ENCODE data around the gene C14orf119. TPM values are rescaled to one million over a fixed set of nuclear protein-coding genes. Genes with fewer than 3 reads are reported as not detected.

The C14orf119 gene
- total RNA-seq, 2 donors from 2014 or later, result 10.5 to 11.6 TPM

GRCh38 chr14:23123419-23123818, 28.1 kb downstream of the C14orf119 start:
- Mint-ChIP-seq H3K4me1 (peaks cover 35% of the 10 kb centered on the region), H3K27ac (no peak overlapping the region), H3K36me3 (ENCODE audit: low read depth) (no peaks in the 10 kb centered on the region), H3K27me3 (no peaks in the 10 kb centered on the region), H3K4me3 (peak overlapping the region; percentile 19)
- ATAC-seq (no peak), DNase-seq (no peak)
- H3K9me3 ChIP-seq (ENCODE audit: control insufficient read depth, low read length, poor library complexity, severe bottlenecking), result no peaks in the 10 kb centered on the region

DNA sequence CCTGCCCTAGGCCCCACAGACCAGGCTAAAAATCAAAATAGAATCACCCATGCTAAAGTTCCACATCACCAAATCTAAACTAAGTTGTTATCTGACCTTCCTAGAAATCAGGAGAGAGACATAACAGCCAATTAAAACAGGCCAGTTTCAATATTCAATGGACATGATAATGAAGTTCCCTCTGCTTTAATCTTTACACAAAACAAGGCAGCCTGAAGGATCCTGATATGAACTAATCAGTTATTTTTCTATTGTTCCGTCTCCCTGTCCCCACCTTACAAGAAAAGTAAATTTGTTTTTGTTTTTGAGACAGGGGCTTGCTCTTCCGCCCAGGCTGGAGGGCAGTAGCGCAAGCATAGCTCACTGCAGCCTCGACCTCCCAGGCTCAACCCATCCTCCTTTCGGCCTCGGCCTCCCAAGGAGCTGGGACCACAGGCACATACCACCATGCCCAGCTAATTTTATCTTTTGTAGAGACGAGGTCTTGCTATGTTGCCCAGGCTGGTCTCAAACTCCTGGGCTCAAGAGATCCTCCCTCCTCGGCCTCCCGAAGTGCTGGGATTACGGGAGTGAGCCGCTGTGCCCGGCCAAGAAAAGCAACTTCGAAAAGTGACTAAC, 29.1 kb downstream of the C14orf119 start:
- no peak overlapping the region for H3K4me3 Mint-ChIP-seq
- H3K27me3 Mint-ChIP-seq, result peaks cover 8% of the 10 kb centered on the region
- no peak for DNase-seq
- no peak overlapping the region for H3K27ac Mint-ChIP-seq
- H3K9me3 ChIP-seq (ENCODE audit: control insufficient read depth, low read length, poor library complexity, severe bottlenecking), result no peaks in the 10 kb centered on the region
- no peaks in the 10 kb centered on the region for H3K36me3 Mint-ChIP-seq (ENCODE audit: low read depth)
- ATAC-seq, result no peak
- peaks cover 32% of the 10 kb centered on the region for H3K4me1 Mint-ChIP-seq

DNA sequence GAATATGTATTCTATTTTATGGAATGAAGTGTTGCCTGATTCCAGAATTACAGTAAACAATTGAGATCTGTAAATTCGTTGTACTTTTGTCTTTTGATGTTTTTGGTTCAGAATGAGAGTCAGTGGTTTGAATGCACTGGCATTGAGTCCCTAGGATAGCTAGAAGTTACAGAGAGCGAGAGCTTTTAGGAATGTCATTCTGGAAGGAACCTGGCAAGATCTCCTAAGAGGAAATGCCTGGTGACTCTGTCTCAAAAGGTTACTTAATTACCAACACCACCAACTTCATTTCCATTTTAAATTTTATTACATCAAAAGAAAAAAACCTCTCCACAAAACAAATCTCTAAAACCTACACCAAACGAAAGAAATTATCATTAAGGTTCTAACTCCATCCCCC, 29.7 kb downstream of the C14orf119 start:
- Mint-ChIP-seq H3K27me3 (peaks cover 12% of the 10 kb centered on the region), H3K36me3 (ENCODE audit: low read depth) (no peaks in the 10 kb centered on the region)
- ATAC-seq, result no peak

GRCh38 chr14:23125933-23126524, 30.7 kb downstream of the C14orf119 start:
- H3K4me1 Mint-ChIP-seq, result peaks cover 17% of the 10 kb centered on the region
- no peaks in the 10 kb centered on the region for H3K9me3 ChIP-seq (ENCODE audit: control insufficient read depth, low read length, poor library complexity, severe bottlenecking)

More for the DNA sequence above, 29.7 kb downstream of the C14orf119 start:
- no peak for DNase-seq
- Mint-ChIP-seq H3K27ac (no peak overlapping the region), H3K4me1 (peaks cover 26% of the 10 kb centered on the region), H3K4me3 (no peak overlapping the region)
- no peaks in the 10 kb centered on the region for H3K9me3 ChIP-seq (ENCODE audit: control insufficient read depth, low read length, poor library complexity, severe bottlenecking)

DNA sequence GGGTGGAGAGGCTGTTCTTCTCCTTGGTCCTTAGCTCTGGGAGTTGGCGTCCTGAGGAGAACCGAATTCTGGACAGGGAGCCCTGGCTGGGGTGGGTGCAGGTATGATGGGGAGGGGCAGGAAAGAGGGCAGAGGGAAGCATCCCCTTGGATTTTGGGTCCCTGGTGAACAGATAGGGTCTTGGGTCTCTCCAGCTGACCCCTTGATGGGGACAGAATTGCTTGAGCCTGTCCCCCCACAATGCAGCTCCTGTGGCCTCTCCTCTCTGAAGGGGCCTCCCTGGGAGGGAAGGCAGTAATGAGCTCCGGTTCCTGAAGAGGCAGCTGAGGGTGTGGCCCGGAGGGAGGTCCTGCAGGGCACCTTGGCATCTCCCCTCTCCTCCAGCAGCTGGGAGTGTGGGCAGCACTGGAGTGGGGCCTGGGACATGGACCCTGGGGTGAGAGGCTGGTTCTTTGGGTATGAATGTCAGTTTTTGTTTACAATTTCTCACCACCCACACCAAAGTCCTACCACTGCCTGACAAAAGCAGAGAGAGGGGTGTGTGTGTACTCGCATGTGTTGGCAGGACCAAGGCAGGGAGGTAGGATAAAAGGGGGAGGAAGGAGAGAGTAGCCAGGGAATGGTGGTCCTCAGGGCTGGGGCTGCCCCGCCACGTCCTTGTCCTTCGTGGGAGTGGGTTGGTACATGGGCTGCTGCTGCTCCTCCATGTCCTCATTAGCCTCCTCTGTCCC, 31.4 kb downstream of the C14orf119 start:
- Mint-ChIP-seq H3K27me3 (peaks cover 26% of the 10 kb centered on the region), H3K27ac (no peak overlapping the region), H3K36me3 (ENCODE audit: low read depth) (peaks cover 3% of the 10 kb centered on the region), H3K4me1 (peaks cover 10% of the 10 kb centered on the region), H3K4me3 (no peak overlapping the region)
- no peaks in the 10 kb centered on the region for H3K9me3 ChIP-seq (ENCODE audit: control insufficient read depth, low read length, poor library complexity, severe bottlenecking)
- DNase-seq (no peak), ATAC-seq (no peak)

More at GRCh38 chr14:23125933-23126524, 30.7 kb downstream of the C14orf119 start:
- peaks cover 3% of the 10 kb centered on the region for H3K36me3 Mint-ChIP-seq (ENCODE audit: low read depth)
- peaks cover 22% of the 10 kb centered on the region for H3K27me3 Mint-ChIP-seq
- ATAC-seq, result no peak
- DNase-seq, result no peak
- H3K27ac Mint-ChIP-seq, result no peak overlapping the region
- no peak overlapping the region for H3K4me3 Mint-ChIP-seq

- Mint-ChIP-seq H3K27ac (no peak overlapping the region), H3K36me3 (ENCODE audit: low read depth) (peaks cover 3% of the 10 kb centered on the region), H3K4me3 (no peak overlapping the region), H3K4me1 (peaks cover 10% of the 10 kb centered on the region), H3K27me3 (peaks cover 26% of the 10 kb centered on the region)
- no peaks in the 10 kb centered on the region for H3K9me3 ChIP-seq (ENCODE audit: control insufficient read depth, low read length, poor library complexity, severe bottlenecking)
- DNase-seq (no peak), ATAC-seq (no peak)
These were observed 32.6 kb downstream of the C14orf119 start for GRCh38 chr14:23127861-23128260.

DNA sequence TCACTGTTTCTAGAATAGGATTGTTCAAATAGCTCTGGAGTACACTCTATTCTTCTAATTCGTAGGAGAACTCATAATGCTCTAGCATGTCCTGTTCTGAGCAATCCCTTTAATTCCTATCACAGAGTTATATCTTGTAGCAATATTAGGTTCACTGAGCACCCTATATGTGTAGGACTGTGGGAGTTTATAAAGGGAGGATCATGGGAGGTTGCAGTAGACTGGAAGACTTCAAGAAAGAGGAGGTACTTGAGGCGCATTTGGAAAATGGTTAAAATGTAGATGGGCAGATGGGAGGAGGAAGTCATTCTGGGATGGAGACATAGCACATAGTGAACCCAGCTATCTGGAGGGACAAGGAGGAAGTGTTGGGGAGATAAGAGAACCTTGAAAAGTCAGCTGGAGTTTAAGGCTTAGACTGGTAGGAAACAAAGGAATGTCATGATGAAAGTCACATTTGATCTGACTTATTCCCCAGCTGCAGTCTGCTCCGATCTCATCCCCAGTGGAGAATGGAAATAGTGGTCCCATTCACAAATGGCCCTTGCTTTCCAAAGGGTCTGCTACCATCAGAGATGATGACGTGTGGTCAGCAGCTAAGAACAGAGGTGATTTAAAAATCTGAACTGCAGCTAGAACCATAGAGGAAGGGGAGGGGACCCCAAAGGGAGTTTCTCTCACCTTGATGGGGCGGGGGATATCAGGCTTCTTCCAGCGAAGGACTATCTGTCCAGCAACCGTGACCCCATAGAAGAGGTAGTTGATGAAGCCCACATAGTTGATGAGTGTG, 33.9 kb downstream of the C14orf119 start:
- H3K36me3 Mint-ChIP-seq (ENCODE audit: low read depth), result peaks cover 3% of the 10 kb centered on the region
- H3K27me3 Mint-ChIP-seq, result peaks cover 26% of the 10 kb centered on the region
- no peak for DNase-seq
- ATAC-seq, result no peak
- H3K4me3 Mint-ChIP-seq, result no peak overlapping the region
- no peak overlapping the region for H3K27ac Mint-ChIP-seq
- peaks cover 7% of the 10 kb centered on the region for H3K4me1 Mint-ChIP-seq
- no peaks in the 10 kb centered on the region for H3K9me3 ChIP-seq (ENCODE audit: control insufficient read depth, low read length, poor library complexity, severe bottlenecking)

GRCh38 chr14:23129759-23130316, 34.5 kb downstream of the C14orf119 start:
- H3K9me3 ChIP-seq (ENCODE audit: control insufficient read depth, low read length, poor library complexity, severe bottlenecking), result no peaks in the 10 kb centered on the region
- Mint-ChIP-seq H3K27me3 (peaks cover 26% of the 10 kb centered on the region), H3K27ac (no peak overlapping the region), H3K4me1 (peaks cover 6% of the 10 kb centered on the region), H3K36me3 (ENCODE audit: low read depth) (peaks cover 3% of the 10 kb centered on the region), H3K4me3 (no peak overlapping the region)
- no peak for DNase-seq
- ATAC-seq, result no peak

DNA sequence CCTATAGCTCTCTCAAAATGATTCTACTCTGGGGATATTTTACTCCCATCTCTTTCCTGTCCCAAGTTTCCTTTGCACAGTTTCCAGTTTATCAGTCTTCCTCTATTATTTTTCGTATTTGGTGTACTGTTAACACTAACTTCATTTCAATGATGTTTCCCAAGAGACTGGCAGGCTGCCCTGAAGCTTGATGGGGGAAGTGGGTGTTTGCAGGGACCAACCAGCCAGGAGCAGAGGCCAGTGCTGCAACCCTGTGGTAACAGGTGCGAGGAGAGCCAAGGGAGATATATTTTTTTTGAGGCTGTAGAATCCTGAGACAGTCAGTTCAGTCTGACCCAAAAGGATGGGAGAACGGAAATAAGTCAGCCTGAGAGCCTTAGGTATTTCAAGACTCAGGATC, 35.6 kb downstream of the C14orf119 start:
- H3K4me3 Mint-ChIP-seq, result no peak overlapping the region
- DNase-seq, result no peak
- H3K27ac Mint-ChIP-seq, result no peak overlapping the region
- ATAC-seq, result no peak
- H3K36me3 Mint-ChIP-seq (ENCODE audit: low read depth), result peaks cover 3% of the 10 kb centered on the region
- H3K27me3 Mint-ChIP-seq, result peaks cover 26% of the 10 kb centered on the region
- H3K9me3 ChIP-seq (ENCODE audit: control insufficient read depth, low read length, poor library complexity, severe bottlenecking), result no peaks in the 10 kb centered on the region
- peaks cover 5% of the 10 kb centered on the region for H3K4me1 Mint-ChIP-seq

- ATAC-seq, result no peak
These were observed 36.2 kb downstream of the C14orf119 start for GRCh38 chr14:23131482-23131881.

DNA sequence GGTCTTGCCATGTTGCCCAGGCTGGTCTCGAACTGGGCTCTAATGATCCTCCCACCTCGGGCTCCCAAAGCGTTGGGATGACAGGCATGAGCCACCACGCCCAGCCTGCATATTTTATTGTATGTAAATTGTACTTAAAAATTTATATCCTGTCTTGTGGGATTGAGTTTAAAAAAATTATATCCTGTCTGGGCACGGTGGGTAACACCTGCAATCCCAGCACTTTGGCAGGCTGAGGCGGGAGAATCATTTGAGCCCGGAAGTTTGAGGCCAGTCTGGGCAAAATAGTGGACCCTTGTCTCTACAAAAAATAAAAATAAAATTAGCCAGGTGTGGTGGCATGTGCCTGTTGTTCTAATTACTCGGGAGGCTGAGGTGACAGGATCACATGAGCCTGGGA, 37.7 kb downstream of the C14orf119 start:
- peaks cover 5% of the 10 kb centered on the region for H3K4me1 Mint-ChIP-seq
- peaks cover 31% of the 10 kb centered on the region for H3K27me3 Mint-ChIP-seq
- no peak for DNase-seq
- H3K36me3 Mint-ChIP-seq (ENCODE audit: low read depth), result peaks cover 3% of the 10 kb centered on the region
- no peak overlapping the region for H3K4me3 Mint-ChIP-seq
- no peak overlapping the region for H3K27ac Mint-ChIP-seq
- no peaks in the 10 kb centered on the region for H3K9me3 ChIP-seq (ENCODE audit: control insufficient read depth, low read length, poor library complexity, severe bottlenecking)
- no peak for ATAC-seq

More at GRCh38 chr14:23131482-23131881, 36.2 kb downstream of the C14orf119 start:
- Mint-ChIP-seq H3K27ac (no peak overlapping the region), H3K4me1 (peaks cover 7% of the 10 kb centered on the region), H3K4me3 (no peak overlapping the region), H3K36me3 (ENCODE audit: low read depth) (peaks cover 3% of the 10 kb centered on the region), H3K27me3 (peaks cover 31% of the 10 kb centered on the region)
- DNase-seq, result no peak
- no peaks in the 10 kb centered on the region for H3K9me3 ChIP-seq (ENCODE audit: control insufficient read depth, low read length, poor library complexity, severe bottlenecking)

DNA sequence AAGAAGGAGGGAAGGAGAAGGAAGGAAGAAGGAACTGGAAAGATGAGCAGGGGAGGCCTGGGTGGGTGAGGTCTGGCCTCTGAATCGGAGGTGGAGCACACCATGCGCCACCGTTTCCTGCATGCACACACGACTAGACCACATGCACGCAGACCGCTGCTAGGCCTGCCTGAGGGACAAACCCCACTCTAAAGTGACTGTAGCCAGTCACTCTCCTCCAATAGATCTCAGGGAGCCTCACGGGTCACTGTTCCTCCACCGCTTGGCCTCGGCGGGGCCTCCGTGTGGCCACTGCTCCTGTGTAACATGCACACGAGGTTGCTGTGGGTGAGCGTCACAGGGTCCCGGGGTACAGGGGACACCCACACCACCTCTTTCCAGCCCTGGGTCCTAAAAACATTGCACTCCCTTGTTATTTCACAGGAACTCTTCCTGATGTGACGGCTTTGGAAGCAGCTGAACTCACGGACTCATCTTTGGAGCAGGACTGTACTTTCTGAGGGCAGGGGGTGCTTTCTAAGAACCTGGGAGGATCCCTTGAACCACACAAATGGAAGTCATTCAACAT, 41.3 kb downstream of the C14orf119 start:
- H3K27ac Mint-ChIP-seq, result no peak overlapping the region
- peaks cover 11% of the 10 kb centered on the region for H3K27me3 Mint-ChIP-seq
- H3K36me3 Mint-ChIP-seq (ENCODE audit: low read depth), result no peaks in the 10 kb centered on the region
- H3K9me3 ChIP-seq (ENCODE audit: control insufficient read depth, low read length, poor library complexity, severe bottlenecking), result no peaks in the 10 kb centered on the region
- ATAC-seq, result no peak
- H3K4me1 Mint-ChIP-seq, result peaks cover 2% of the 10 kb centered on the region
- no peak for DNase-seq
- no peak overlapping the region for H3K4me3 Mint-ChIP-seq
